H1 (cell line): Measurements from ENCODE around the gene BCAS1. TPM values are rescaled to one million over a fixed set of nuclear protein-coding genes. Genes with fewer than 3 reads are reported as not detected.

Source experiments
- BCL11A ChIP-seq, 2 experiments: IDR thresholded peaks; one replicate each; pipeline ENCODE4 v1.6.1; 2011; ENCODE audit warnings: low read depth in 2 of 2, low read length in 2 of 2, mild to moderate bottlenecking in 2 of 2
- CHD1 ChIP-seq: IDR thresholded peaks from 2 replicates; pipeline ENCODE4 v1.6.1; 2012; ENCODE audit warnings: low read depth, low read length, improper control_type of control experiment
- CTCF ChIP-seq, 3 experiments: IDR thresholded peaks; 1 replicate in 2 of 3; 2 replicates in 1 of 3; pipeline versions ENCODE4 v1.5.1 to v1.6.1; 2011; ENCODE audit warnings: low read length in 3 of 3, mild to moderate bottlenecking in 3 of 3, inconsistent platforms in 2 of 3, low read depth in 1 of 3, moderate library complexity in 1 of 3; ENCODE audit not compliant: insufficient read depth in 1 of 3; ENCODE audit errors: control extremely low read depth in 1 of 3
- E2F6 ChIP-seq: IDR thresholded peaks from 2 replicates; pipeline ENCODE4 v1.6.1; 2012; ENCODE audit warnings: inconsistent platforms
- SP2 ChIP-seq: IDR thresholded peaks from 2 replicates; pipeline ENCODE4 v1.6.1; 2012; ENCODE audit warnings: mild to moderate bottlenecking, low read length, inconsistent platforms
- polyA plus RNA-seq, 7 experiments: library from polyadenylated mRNA; depleted of rRNA in 3 of 7; stranded (reverse) in 5 of 7; unstranded in 2 of 7; fragments of >200 nt in 5 of 7; fragments of 200-250 nt in 2 of 7; gene quantifications; 1 replicate in 5 of 7; 2 replicates in 1 of 7; 4 replicates in 1 of 7; pipeline versions ENCODE4 v1.2.1 to v1.2.3, GENCODE V29; 2011 to 2013; ENCODE audit warnings: missing spikeins in 2 of 7, mixed read lengths in 2 of 7
- total RNA-seq: library from RNA; stranded (reverse); fragmentation: NEBNext Ultra II Directional; extraction: Animal tissue kit (Norgen Biotek cat#: 25700); gene quantifications from 2 replicates; pipeline ENCODE4 v1.2.1, GENCODE V29; 2021

The BCAS1 gene
- total and polyA plus RNA-seq, 2 of the 8 experiments (the other 6 are each of a cell fraction or from before 2014, with no cell fraction given), result 0.06 to 0.19 TPM

GRCh38 chr20:53960579-53961272, 109.7 kb downstream of the BCAS1 start (continued):
- TF ChIP-seq CTCF (IDR thresholded peaks at IDR 0.05; ENCODE audit: control extremely low read depth in 1 of 3, insufficient read depth in 1 of 3, low read depth in 1 of 3, low read length in 3 of 3) (no peak), CHD1 (no peak), SP2 (no peak), BCL11A (IDR thresholded peaks at IDR 0.05; ENCODE audit: low read depth in 2 of 2, low read length in 2 of 2) (no peak), E2F6 (no peak)
- TF ChIP-seq, all 59 proteins: peak for 0
